GM11168 (cell line): ENCODE measurements around the gene ZBED4.
"Not testable (repeated sequence)": the region's sequence is repeated elsewhere in the genome, so short reads cannot be mapped to it uniquely, and the experiment has no call there.

Experiments
- in situ Hi-C: fragments of 300-500 bp; cut with MboI; formaldehyde crosslinking; loops from one replicate; pipeline ENCODE4 v1.12.0; 2022; ENCODE audit warnings: low sequenced_read_pairs; ENCODE audit not compliant: unreplicated experiment

The ZBED4 gene

GRCh38 chr22:49850959-49851802 lies 2.5 kb upstream of the ZBED4 start:
- in situ Hi-C loops, result no loop called here

- in situ Hi-C loops, result not testable (repeated sequence)
Measured at GRCh38 chr22:49852568-49852897, 1.1 kb upstream of the ZBED4 start.

GRCh38 chr22:49853981-49854831 lies 562 bp downstream of the ZBED4 start:
- in situ Hi-C loops, result no loop called here

- in situ Hi-C loops, result no loop called here
Measured at GRCh38 chr22:49855251-49855911, 1.7 kb downstream of the ZBED4 start.

- in situ Hi-C loops, result no loop called here
Measured at GRCh38 chr22:49856343-49856742, 2.7 kb downstream of the ZBED4 start.

- in situ Hi-C loops, result no loop called here
Measured at GRCh38 chr22:49856766-49857618, 3.3 kb downstream of the ZBED4 start.

GRCh38 chr22:49858827-49859226 lies 5.2 kb downstream of the ZBED4 start:
- in situ Hi-C loops, result no loop called here

- in situ Hi-C loops, result no loop called here
Measured at GRCh38 chr22:49861642-49862495, 8.2 kb downstream of the ZBED4 start.

- in situ Hi-C loops, result no loop called here
Measured at GRCh38 chr22:49862496-49862776, 8.8 kb downstream of the ZBED4 start.

GRCh38 chr22:49863931-49864330 lies 10.3 kb downstream of the ZBED4 start:
- in situ Hi-C loops, result no loop called here

- in situ Hi-C loops, result no loop called here
Measured at GRCh38 chr22:49865156-49865555, 11.5 kb downstream of the ZBED4 start.

GRCh38 chr22:49866134-49866533 lies 12.5 kb downstream of the ZBED4 start:
- in situ Hi-C loops, result no loop called here

GRCh38 chr22:49866646-49867045 lies 13.0 kb downstream of the ZBED4 start:
- in situ Hi-C loops, result no loop called here

GRCh38 chr22:49867303-49868265 lies 13.9 kb downstream of the ZBED4 start:
- in situ Hi-C loops, result no loop called here

- in situ Hi-C loops, result no loop called here
Measured at GRCh38 chr22:49869086-49869830, 15.6 kb downstream of the ZBED4 start.

- in situ Hi-C loops, result no loop called here
Measured at GRCh38 chr22:49869845-49870712, 16.4 kb downstream of the ZBED4 start.

GRCh38 chr22:49871482-49871881 lies 17.8 kb downstream of the ZBED4 start:
- in situ Hi-C loops, result no loop called here
